ENCODE measurements around the gene KCNH2.

DNA sequence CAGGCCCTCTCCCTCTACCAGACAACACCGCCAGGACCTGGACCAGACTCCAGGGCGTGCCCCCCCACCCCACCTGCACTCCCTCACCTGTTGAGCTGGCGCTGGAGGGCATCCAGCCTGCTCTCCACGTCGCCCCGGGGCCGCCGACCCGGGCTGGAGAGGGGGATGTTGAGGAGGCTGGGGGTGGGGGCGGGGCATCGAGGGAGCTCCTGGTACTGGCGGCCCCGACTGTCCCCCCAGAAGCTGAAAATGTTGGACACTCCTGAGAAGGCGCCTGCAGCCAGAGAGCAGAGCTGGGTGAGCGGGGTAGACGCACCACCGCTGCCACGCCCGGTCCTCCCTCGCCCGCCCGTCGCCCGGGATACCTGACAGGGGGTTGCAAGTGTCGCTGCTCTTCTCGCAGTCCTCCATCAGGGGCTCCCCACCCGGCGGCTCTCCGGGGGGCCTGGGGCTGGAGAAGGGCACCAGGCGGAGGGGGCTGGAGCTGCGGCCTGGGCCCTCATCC, 30.8 kb downstream of the KCNH2 start:
- TF ChIP-seq EZH2phosphoT487 (IDR thresholded peaks at IDR 0.05; ENCODE audit: unreplicated experiment) (no peak), EZH2 (IDR thresholded peaks at IDR 0.05; ENCODE audit: low read depth, unreplicated experiment) (no peak), CREB1 (CRISPR knock-in tag; IDR thresholded peaks at IDR 0.05; ENCODE audit: low read depth) (no peak), POLR2AphosphoS5 (IDR thresholded peaks at IDR 0.05; ENCODE audit: low read depth) (no peak), JUNB (IDR thresholded peaks at IDR 0.05; ENCODE audit: unreplicated experiment) (no peak), NANOG (IDR thresholded peaks at IDR 0.05; ENCODE audit: borderline replicate concordance) (no peak)
- TF ChIP-seq, protein P1, sequence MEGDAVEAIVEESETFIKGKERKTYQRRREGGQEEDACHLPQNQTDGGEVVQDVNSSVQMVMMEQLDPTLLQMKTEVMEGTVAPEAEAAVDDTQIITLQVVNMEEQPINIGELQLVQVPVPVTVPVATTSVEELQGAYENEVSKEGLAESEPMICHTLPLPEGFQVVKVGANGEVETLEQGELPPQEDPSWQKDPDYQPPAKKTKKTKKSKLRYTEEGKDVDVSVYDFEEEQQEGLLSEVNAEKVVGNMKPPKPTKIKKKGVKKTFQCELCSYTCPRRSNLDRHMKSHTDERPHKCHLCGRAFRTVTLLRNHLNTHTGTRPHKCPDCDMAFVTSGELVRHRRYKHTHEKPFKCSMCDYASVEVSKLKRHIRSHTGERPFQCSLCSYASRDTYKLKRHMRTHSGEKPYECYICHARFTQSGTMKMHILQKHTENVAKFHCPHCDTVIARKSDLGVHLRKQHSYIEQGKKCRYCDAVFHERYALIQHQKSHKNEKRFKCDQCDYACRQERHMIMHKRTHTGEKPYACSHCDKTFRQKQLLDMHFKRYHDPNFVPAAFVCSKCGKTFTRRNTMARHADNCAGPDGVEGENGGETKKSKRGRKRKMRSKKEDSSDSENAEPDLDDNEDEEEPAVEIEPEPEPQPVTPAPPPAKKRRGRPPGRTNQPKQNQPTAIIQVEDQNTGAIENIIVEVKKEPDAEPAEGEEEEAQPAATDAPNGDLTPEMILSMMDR (conservative IDR thresholded peaks at IDR 0.05; ENCODE audit: low read depth in 2 of 2), result no peak
- TF ChIP-seq, protein P2, sequence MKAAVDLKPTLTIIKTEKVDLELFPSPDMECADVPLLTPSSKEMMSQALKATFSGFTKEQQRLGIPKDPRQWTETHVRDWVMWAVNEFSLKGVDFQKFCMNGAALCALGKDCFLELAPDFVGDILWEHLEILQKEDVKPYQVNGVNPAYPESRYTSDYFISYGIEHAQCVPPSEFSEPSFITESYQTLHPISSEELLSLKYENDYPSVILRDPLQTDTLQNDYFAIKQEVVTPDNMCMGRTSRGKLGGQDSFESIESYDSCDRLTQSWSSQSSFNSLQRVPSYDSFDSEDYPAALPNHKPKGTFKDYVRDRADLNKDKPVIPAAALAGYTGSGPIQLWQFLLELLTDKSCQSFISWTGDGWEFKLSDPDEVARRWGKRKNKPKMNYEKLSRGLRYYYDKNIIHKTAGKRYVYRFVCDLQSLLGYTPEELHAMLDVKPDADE (IDR thresholded peaks at IDR 0.05), result no peak
- TF ChIP-seq, protein P3, sequence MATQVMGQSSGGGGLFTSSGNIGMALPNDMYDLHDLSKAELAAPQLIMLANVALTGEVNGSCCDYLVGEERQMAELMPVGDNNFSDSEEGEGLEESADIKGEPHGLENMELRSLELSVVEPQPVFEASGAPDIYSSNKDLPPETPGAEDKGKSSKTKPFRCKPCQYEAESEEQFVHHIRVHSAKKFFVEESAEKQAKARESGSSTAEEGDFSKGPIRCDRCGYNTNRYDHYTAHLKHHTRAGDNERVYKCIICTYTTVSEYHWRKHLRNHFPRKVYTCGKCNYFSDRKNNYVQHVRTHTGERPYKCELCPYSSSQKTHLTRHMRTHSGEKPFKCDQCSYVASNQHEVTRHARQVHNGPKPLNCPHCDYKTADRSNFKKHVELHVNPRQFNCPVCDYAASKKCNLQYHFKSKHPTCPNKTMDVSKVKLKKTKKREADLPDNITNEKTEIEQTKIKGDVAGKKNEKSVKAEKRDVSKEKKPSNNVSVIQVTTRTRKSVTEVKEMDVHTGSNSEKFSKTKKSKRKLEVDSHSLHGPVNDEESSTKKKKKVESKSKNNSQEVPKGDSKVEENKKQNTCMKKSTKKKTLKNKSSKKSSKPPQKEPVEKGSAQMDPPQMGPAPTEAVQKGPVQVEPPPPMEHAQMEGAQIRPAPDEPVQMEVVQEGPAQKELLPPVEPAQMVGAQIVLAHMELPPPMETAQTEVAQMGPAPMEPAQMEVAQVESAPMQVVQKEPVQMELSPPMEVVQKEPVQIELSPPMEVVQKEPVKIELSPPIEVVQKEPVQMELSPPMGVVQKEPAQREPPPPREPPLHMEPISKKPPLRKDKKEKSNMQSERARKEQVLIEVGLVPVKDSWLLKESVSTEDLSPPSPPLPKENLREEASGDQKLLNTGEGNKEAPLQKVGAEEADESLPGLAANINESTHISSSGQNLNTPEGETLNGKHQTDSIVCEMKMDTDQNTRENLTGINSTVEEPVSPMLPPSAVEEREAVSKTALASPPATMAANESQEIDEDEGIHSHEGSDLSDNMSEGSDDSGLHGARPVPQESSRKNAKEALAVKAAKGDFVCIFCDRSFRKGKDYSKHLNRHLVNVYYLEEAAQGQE (IDR thresholded peaks at IDR 0.05; ENCODE audit: unreplicated experiment), result no peak
- TF ChIP-seq, protein P4, sequence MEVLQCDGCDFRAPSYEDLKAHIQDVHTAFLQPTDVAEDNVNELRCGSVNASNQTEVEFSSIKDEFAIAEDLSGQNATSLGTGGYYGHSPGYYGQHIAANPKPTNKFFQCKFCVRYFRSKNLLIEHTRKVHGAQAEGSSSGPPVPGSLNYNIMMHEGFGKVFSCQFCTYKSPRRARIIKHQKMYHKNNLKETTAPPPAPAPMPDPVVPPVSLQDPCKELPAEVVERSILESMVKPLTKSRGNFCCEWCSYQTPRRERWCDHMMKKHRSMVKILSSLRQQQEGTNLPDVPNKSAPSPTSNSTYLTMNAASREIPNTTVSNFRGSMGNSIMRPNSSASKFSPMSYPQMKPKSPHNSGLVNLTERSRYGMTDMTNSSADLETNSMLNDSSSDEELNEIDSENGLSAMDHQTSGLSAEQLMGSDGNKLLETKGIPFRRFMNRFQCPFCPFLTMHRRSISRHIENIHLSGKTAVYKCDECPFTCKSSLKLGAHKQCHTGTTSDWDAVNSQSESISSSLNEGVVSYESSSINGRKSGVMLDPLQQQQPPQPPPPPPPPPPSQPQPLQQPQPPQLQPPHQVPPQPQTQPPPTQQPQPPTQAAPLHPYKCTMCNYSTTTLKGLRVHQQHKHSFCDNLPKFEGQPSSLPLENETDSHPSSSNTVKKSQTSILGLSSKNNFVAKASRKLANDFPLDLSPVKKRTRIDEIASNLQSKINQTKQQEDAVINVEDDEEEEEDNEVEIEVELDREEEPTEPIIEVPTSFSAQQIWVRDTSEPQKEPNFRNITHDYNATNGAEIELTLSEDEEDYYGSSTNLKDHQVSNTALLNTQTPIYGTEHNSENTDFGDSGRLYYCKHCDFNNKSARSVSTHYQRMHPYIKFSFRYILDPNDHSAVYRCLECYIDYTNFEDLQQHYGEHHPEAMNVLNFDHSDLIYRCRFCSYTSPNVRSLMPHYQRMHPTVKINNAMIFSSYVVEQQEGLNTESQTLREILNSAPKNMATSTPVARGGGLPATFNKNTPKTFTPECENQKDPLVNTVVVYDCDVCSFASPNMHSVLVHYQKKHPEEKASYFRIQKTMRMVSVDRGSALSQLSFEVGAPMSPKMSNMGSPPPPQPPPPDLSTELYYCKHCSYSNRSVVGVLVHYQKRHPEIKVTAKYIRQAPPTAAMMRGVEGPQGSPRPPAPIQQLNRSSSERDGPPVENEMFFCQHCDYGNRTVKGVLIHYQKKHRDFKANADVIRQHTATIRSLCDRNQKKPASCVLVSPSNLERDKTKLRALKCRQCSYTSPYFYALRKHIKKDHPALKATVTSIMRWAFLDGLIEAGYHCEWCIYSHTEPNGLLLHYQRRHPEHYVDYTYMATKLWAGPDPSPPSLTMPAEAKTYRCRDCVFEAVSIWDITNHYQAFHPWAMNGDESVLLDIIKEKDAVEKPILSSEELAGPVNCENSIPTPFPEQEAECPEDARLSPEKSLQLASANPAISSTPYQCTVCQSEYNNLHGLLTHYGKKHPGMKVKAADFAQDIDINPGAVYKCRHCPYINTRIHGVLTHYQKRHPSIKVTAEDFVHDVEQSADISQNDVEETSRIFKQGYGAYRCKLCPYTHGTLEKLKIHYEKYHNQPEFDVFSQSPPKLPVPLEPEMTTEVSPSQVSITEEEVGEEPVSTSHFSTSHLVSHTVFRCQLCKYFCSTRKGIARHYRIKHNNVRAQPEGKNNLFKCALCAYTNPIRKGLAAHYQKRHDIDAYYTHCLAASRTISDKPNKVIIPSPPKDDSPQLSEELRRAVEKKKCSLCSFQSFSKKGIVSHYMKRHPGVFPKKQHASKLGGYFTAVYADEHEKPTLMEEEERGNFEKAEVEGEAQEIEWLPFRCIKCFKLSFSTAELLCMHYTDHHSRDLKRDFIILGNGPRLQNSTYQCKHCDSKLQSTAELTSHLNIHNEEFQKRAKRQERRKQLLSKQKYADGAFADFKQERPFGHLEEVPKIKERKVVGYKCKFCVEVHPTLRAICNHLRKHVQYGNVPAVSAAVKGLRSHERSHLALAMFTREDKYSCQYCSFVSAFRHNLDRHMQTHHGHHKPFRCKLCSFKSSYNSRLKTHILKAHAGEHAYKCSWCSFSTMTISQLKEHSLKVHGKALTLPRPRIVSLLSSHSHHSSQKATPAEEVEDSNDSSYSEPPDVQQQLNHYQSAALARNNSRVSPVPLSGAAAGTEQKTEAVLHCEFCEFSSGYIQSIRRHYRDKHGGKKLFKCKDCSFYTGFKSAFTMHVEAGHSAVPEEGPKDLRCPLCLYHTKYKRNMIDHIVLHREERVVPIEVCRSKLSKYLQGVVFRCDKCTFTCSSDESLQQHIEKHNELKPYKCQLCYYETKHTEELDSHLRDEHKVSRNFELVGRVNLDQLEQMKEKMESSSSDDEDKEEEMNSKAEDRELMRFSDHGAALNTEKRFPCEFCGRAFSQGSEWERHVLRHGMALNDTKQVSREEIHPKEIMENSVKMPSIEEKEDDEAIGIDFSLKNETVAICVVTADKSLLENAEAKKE (CRISPR knock-in tag; IDR thresholded peaks at IDR 0.05), result no peak

Measured in GM23338 (cell line).